Liver (tissue), 9 donors: Measurements from ENCODE around the gene TJP1. TPM values are rescaled to one million over a fixed set of nuclear protein-coding genes. Genes with fewer than 3 reads are reported as not detected.

Experiments
- DNase-seq: peaks from one replicate; pipeline ENCODE4 v3.0.0-alpha.2; 2017; ENCODE audit warnings: low spot score
- H3K27ac ChIP-seq, 2 donors: one replicate each; pipeline ENCODE4 v1.7.0; 2013; ENCODE audit warnings: inconsistent platforms in 2 of 2, low read length in 2 of 2, control low read depth in 1 of 2, low read depth in 1 of 2, mild to moderate bottlenecking in 1 of 2
- H3K27me3 ChIP-seq, 4 donors: one replicate each; pipeline versions ENCODE4 v1.6.1 to v1.7.0; 2013; ENCODE audit warnings: low read length in 3 of 4, inconsistent platforms in 1 of 4, mild to moderate bottlenecking in 1 of 4, moderate library complexity in 1 of 4; ENCODE audit not compliant: control insufficient read depth in 4 of 4, insufficient read depth in 4 of 4
- H3K36me3 ChIP-seq, 4 donors: one replicate each; pipeline versions ENCODE4 v1.6.1 to v1.7.0; 2013; ENCODE audit warnings: low read length in 3 of 4, mild to moderate bottlenecking in 3 of 4, low read depth in 1 of 4, moderate library complexity in 1 of 4; ENCODE audit not compliant: control insufficient read depth in 4 of 4, insufficient read depth in 3 of 4
- H3K4me1 ChIP-seq, 4 donors: one replicate each; pipeline versions ENCODE4 v1.6.1 to v1.7.0; 2013; ENCODE audit warnings: low read length in 3 of 4, mild to moderate bottlenecking in 3 of 4, moderate library complexity in 1 of 4; ENCODE audit not compliant: control insufficient read depth in 4 of 4, insufficient read depth in 4 of 4
- H3K4me3 ChIP-seq, 3 donors: one replicate each; pipeline versions ENCODE4 v1.6.1 to v1.7.0; 2013; ENCODE audit warnings: low read length in 3 of 3, control low read depth in 1 of 3, low read depth in 1 of 3, mild to moderate bottlenecking in 1 of 3
- H3K9ac ChIP-seq, 2 donors: one replicate each; pipeline ENCODE4 v1.7.0; 2013; ENCODE audit warnings: low read length in 2 of 2, mild to moderate bottlenecking in 2 of 2, moderate library complexity in 2 of 2, control low read depth in 1 of 2, low read depth in 1 of 2
- H3K9me3 ChIP-seq, 4 donors: one replicate each; pipeline versions ENCODE4 v1.6.1 to v1.7.0; 2013; ENCODE audit warnings: low read length in 3 of 4; ENCODE audit not compliant: control insufficient read depth in 4 of 4
- EGR1 ChIP-seq, 2 donors: IDR thresholded peaks; 2 replicates each; pipeline ENCODE4 v1.6.1; 2016 to 2018; ENCODE audit warnings: antibody characterized with exemption in 2 of 2, low read depth in 2 of 2
- FOXA1 ChIP-seq: IDR thresholded peaks from 2 replicates; pipeline ENCODE4 v1.6.1; 2016; ENCODE audit warnings: antibody characterized with exemption
- FOXA2 ChIP-seq: IDR thresholded peaks from 2 replicates; pipeline ENCODE4 v1.6.1; 2016; ENCODE audit warnings: antibody characterized with exemption
- GABPA ChIP-seq, 2 donors: IDR thresholded peaks in 1 of 2; conservative IDR thresholded peaks in 1 of 2; 2 replicates each; pipeline ENCODE4 v1.6.1; 2016; ENCODE audit warnings: antibody characterized with exemption in 2 of 2, mild to moderate bottlenecking in 1 of 2, moderate library complexity in 1 of 2
- HNF4A ChIP-seq, 2 donors: conservative IDR thresholded peaks; 2 replicates each; pipeline ENCODE4 v1.6.1; 2016; ENCODE audit warnings: antibody characterized with exemption in 2 of 2, mild to moderate bottlenecking in 2 of 2
- HNF4G ChIP-seq: IDR thresholded peaks from 2 replicates; pipeline ENCODE4 v1.6.1; 2016; ENCODE audit warnings: antibody characterized with exemption
- JUND ChIP-seq, 2 donors: IDR thresholded peaks; 2 replicates each; pipeline ENCODE4 v1.6.1; 2016; ENCODE audit warnings: antibody characterized with exemption in 2 of 2
- NR2F2 ChIP-seq: IDR thresholded peaks from 2 replicates; pipeline ENCODE4 v1.6.1; 2016; ENCODE audit warnings: antibody characterized with exemption
- RAD21 ChIP-seq, 2 donors: IDR thresholded peaks; 2 replicates each; pipeline ENCODE4 v1.6.1; 2016; ENCODE audit warnings: antibody characterized with exemption in 2 of 2, mild to moderate bottlenecking in 2 of 2
- RXRA ChIP-seq, 2 donors: IDR thresholded peaks; 2 replicates each; pipeline ENCODE4 v1.6.1; 2017 to 2018; ENCODE audit warnings: antibody characterized with exemption in 2 of 2, mild to moderate bottlenecking in 1 of 2
- SP1 ChIP-seq: IDR thresholded peaks from 2 replicates; pipeline ENCODE4 v1.6.1; 2018; ENCODE audit warnings: antibody characterized with exemption, mild to moderate bottlenecking
- TAF1 ChIP-seq: conservative IDR thresholded peaks from 2 replicates; pipeline ENCODE4 v1.6.1; 2016; ENCODE audit warnings: antibody characterized with exemption, mild to moderate bottlenecking
- YY1 ChIP-seq: IDR thresholded peaks from 2 replicates; pipeline ENCODE4 v1.6.1; 2016; ENCODE audit warnings: antibody characterized with exemption, mild to moderate bottlenecking
- WGBS: extraction: QIAGEN DNeasy Blood & Tissue Kit; methylation state at CpG from one replicate; pipeline ENCODE4 v1.1.7; 2013; 5-methylcytosine and 5-hydroxymethylcytosine counted together
- polyA plus RNA-seq, 2 donors: library from polyadenylated mRNA; stranded (reverse) in 1 of 2; unstranded in 1 of 2; fragments of 200-250 nt in 1 of 2; fragments of >200 nt in 1 of 2; fragmentation: Nextera tagmentation in 1 of 2; extraction: Ambion mirVana in 1 of 2; gene quantifications; one replicate each; pipeline versions ENCODE4 v1.2.1 to v1.2.3, GENCODE V29; 2013 to 2015
- total RNA-seq, 2 donors: library from RNA; depleted of rRNA; stranded (reverse); fragments of >200 nt; gene quantifications; one replicate each; pipeline ENCODE4 v1.2.3, GENCODE V29; 2014
- TF ChIP-seq, protein P1 (sequence below): fragments of 150-350 bp; IDR thresholded peaks from 2 replicates; pipeline ENCODE4 v1.5.1; 2017; ENCODE audit warnings: improper control_type of control experiment, low read depth, low read length; ENCODE audit not compliant: missing input control
- TF ChIP-seq, protein P2 (sequence below): IDR thresholded peaks from 2 replicates; pipeline ENCODE4 v1.6.1; 2016; ENCODE audit warnings: antibody characterized with exemption
- TF ChIP-seq, protein P3 (sequence below): IDR thresholded peaks from 2 replicates; pipeline ENCODE4 v1.6.1; 2016; ENCODE audit warnings: antibody characterized with exemption
- TF ChIP-seq, protein P4 (sequence below): IDR thresholded peaks from 2 replicates; pipeline ENCODE4 v1.6.1; 2016; ENCODE audit warnings: antibody characterized with exemption
- TF ChIP-seq, protein P5 (sequence below): IDR thresholded peaks from 2 replicates; pipeline ENCODE4 v1.6.1; 2016; ENCODE audit warnings: antibody characterized with exemption, mild to moderate bottlenecking
- donor health status: healthy.
- donor health status: healthy.
- donor health status: healthy.
- donor health status: healthy.
- donor health status: healthy.

The TJP1 gene
- total and polyA plus RNA-seq, 4 donors: 12.6 to 40.4 (median 16.9) TPM

DNA sequence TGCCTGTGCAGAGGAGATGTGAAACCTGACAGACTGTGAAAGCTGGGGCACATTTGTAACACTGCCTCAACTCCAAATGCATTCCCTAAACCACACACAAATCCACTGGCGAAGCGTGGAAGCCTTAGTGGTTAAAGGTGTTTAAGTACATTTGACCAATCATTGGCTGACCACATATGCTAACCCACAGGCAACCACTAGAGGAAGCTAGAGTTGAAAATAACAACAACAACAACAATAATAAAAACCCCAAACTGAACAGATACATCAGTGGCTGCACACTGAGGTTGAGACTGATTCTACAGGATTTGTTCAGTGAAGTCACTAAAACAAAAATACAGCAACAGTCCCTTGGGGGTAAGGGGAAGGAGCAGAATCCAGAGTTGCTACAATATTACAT, 129.7 kb downstream of the TJP1 start (continued):
- TF ChIP-seq, protein P1, sequence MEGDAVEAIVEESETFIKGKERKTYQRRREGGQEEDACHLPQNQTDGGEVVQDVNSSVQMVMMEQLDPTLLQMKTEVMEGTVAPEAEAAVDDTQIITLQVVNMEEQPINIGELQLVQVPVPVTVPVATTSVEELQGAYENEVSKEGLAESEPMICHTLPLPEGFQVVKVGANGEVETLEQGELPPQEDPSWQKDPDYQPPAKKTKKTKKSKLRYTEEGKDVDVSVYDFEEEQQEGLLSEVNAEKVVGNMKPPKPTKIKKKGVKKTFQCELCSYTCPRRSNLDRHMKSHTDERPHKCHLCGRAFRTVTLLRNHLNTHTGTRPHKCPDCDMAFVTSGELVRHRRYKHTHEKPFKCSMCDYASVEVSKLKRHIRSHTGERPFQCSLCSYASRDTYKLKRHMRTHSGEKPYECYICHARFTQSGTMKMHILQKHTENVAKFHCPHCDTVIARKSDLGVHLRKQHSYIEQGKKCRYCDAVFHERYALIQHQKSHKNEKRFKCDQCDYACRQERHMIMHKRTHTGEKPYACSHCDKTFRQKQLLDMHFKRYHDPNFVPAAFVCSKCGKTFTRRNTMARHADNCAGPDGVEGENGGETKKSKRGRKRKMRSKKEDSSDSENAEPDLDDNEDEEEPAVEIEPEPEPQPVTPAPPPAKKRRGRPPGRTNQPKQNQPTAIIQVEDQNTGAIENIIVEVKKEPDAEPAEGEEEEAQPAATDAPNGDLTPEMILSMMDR: peak; percentile 31
- no peak for TF ChIP-seq FOXA1

DNA sequence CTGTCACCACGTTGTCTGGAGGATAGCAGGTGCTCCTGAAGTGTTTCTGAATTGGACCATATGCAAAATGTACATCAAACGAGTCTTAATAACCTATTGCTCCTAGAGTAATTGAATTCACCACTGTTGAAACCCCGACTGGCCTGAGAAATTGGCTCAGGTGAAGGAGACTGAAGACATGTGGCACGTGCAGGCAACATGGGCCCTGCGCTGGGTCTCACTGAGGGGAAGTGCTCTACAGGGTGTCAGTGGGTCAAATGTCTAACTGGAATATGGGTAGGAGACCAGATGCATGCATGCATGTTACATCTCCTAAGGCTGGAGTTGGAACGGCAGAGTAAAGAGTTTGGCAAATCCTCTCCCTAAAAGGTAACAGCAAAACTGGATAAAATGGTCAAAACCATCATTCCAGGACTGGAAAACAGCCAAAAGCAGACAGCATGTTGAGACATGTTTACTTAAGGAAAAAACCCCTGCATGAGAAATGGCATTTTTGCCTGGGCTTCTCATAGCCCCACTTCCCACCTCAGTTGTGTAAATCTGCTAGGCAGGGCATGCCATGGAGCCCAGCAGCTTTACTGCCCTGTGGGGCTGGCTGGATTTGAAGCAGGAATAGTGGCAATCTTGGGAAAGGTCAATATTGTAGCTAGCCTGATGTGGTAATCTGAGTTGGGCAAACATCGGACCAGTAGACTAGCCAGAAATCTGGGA, 131.3 kb downstream of the TJP1 start:
- H3K27me3 ChIP-seq: no peaks in the 10 kb centered on the region
- H3K4me1 ChIP-seq: peaks cover 10 to 37% (median 27%) of the 10 kb centered on the region in 4 donors
- DNase-seq: no peak
- H3K4me3 ChIP-seq: no peak overlapping the region
- TF ChIP-seq, protein P2, sequence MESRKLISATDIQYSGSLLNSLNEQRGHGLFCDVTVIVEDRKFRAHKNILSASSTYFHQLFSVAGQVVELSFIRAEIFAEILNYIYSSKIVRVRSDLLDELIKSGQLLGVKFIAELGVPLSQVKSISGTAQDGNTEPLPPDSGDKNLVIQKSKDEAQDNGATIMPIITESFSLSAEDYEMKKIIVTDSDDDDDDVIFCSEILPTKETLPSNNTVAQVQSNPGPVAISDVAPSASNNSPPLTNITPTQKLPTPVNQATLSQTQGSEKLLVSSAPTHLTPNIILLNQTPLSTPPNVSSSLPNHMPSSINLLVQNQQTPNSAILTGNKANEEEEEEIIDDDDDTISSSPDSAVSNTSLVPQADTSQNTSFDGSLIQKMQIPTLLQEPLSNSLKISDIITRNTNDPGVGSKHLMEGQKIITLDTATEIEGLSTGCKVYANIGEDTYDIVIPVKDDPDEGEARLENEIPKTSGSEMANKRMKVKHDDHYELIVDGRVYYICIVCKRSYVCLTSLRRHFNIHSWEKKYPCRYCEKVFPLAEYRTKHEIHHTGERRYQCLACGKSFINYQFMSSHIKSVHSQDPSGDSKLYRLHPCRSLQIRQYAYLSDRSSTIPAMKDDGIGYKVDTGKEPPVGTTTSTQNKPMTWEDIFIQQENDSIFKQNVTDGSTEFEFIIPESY: no peak
- TF ChIP-seq, protein P3, sequence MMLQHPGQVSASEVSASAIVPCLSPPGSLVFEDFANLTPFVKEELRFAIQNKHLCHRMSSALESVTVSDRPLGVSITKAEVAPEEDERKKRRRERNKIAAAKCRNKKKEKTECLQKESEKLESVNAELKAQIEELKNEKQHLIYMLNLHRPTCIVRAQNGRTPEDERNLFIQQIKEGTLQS: no peak
- TF ChIP-seq EGR1 (IDR thresholded peaks at IDR 0.05; ENCODE audit: low read depth in 2 of 2) (no peak), YY1 (peak; percentile 67), TAF1 (no peak), RXRA (IDR thresholded peaks at IDR 0.05) (peak; percentile 40 to 76), JUND (IDR thresholded peaks at IDR 0.05) (no peak), FOXA1 (peak; percentile 77), RAD21 (IDR thresholded peaks at IDR 0.05) (peak in 1 of 2 donors; percentile 52), FOXA2 (peak; percentile 80), SP1 (peak; percentile 62), GABPA (IDR thresholded peaks at IDR 0.05 in 1 of 2, conservative IDR thresholded peaks at IDR 0.05 in 1 of 2) (no peak), NR2F2 (no peak), HNF4G (no peak), HNF4A (conservative IDR thresholded peaks at IDR 0.05) (peak; percentile 62 to 65)
- TF ChIP-seq, protein P4, sequence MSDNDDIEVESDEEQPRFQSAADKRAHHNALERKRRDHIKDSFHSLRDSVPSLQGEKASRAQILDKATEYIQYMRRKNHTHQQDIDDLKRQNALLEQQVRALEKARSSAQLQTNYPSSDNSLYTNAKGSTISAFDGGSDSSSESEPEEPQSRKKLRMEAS: peak; percentile 40
- TF ChIP-seq, protein P1: no peak
- TF ChIP-seq, protein P5, sequence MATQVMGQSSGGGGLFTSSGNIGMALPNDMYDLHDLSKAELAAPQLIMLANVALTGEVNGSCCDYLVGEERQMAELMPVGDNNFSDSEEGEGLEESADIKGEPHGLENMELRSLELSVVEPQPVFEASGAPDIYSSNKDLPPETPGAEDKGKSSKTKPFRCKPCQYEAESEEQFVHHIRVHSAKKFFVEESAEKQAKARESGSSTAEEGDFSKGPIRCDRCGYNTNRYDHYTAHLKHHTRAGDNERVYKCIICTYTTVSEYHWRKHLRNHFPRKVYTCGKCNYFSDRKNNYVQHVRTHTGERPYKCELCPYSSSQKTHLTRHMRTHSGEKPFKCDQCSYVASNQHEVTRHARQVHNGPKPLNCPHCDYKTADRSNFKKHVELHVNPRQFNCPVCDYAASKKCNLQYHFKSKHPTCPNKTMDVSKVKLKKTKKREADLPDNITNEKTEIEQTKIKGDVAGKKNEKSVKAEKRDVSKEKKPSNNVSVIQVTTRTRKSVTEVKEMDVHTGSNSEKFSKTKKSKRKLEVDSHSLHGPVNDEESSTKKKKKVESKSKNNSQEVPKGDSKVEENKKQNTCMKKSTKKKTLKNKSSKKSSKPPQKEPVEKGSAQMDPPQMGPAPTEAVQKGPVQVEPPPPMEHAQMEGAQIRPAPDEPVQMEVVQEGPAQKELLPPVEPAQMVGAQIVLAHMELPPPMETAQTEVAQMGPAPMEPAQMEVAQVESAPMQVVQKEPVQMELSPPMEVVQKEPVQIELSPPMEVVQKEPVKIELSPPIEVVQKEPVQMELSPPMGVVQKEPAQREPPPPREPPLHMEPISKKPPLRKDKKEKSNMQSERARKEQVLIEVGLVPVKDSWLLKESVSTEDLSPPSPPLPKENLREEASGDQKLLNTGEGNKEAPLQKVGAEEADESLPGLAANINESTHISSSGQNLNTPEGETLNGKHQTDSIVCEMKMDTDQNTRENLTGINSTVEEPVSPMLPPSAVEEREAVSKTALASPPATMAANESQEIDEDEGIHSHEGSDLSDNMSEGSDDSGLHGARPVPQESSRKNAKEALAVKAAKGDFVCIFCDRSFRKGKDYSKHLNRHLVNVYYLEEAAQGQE: no peak
- H3K36me3 ChIP-seq: no peaks in the 10 kb centered on the region
- H3K9ac ChIP-seq: no peak overlapping the region
- no peaks in the 10 kb centered on the region for H3K9me3 ChIP-seq
- 68% methylated on average over 7 of the region's 7 CpGs for WGBS
- no peak overlapping the region for H3K27ac ChIP-seq
